Fibroblast of lung (primary cell): Measurements from ENCODE around the gene CAPZA2. TPM values are rescaled to one million over a fixed set of nuclear protein-coding genes. Genes with fewer than 3 reads are reported as not detected.
A peak's percentile ranks its signal among the peaks of the same experiment; 100 is the strongest.

Experiments used
- DNase-seq, 2 donors: peaks; one replicate each; pipeline versions ENCODE4 v3.0.0 to v3.0.0-alpha.2; 2010; ENCODE audit warnings: low read depth in 2 of 2
- H2AFZ ChIP-seq: 2 replicates; pipeline ENCODE4 v1.5.1; 2012; ENCODE audit warnings: low read length, control low read depth, inconsistent platforms
- H3K27ac ChIP-seq: 2 replicates; pipeline ENCODE4 v1.5.1; 2011; ENCODE audit warnings: low read length, control low read depth; ENCODE audit not compliant: insufficient read depth
- H3K27me3 ChIP-seq: 2 replicates; pipeline ENCODE4 v1.5.1; 2011; ENCODE audit warnings: mild to moderate bottlenecking, low read length; ENCODE audit not compliant: control insufficient read depth, insufficient read depth
- H3K36me3 ChIP-seq: 2 replicates; pipeline ENCODE4 v1.5.1; 2011; ENCODE audit warnings: low read length; ENCODE audit not compliant: control insufficient read depth, insufficient read depth
- H3K4me1 ChIP-seq: 2 replicates; pipeline ENCODE4 v1.5.1; 2011; ENCODE audit warnings: low read length; ENCODE audit not compliant: control insufficient read depth, insufficient read depth; ENCODE audit errors: extremely low read depth
- H3K4me2 ChIP-seq: 2 replicates; pipeline ENCODE4 v1.5.1; 2011; ENCODE audit warnings: low read length, control low read depth; ENCODE audit not compliant: insufficient read depth; ENCODE audit errors: extremely low read depth
- H3K4me3 ChIP-seq, 4 experiments: fragments of 200-600 bp in 1 of 4; sonication (generic) in 1 of 4; replicated peaks in 1 of 4; 2 replicates each; pipeline ENCODE4 v1.5.1; 2011 to 2016; ENCODE audit warnings: low read length in 4 of 4, low read depth in 3 of 4, mild to moderate bottlenecking in 3 of 4, control low read depth in 2 of 4, inconsistent platforms in 1 of 4, mixed read lengths in 1 of 4; ENCODE audit not compliant: insufficient read depth in 1 of 4; ENCODE audit errors: control extremely low read depth in 1 of 4
- H3K79me2 ChIP-seq: 2 replicates; pipeline ENCODE4 v1.5.1; 2012; ENCODE audit warnings: mild to moderate bottlenecking, low read length, inconsistent platforms; ENCODE audit not compliant: control insufficient read depth, insufficient read depth
- H3K9ac ChIP-seq: 2 replicates; pipeline ENCODE4 v1.5.1; 2011; ENCODE audit warnings: mild to moderate bottlenecking, low read length, control low read depth; ENCODE audit not compliant: insufficient read depth
- H3K9me3 ChIP-seq: 2 replicates; pipeline ENCODE4 v1.5.1; 2012; ENCODE audit warnings: low read depth, low read length; ENCODE audit not compliant: control insufficient read depth, insufficient read depth
- H4K20me1 ChIP-seq: 2 replicates; pipeline ENCODE4 v1.5.1; 2011; ENCODE audit warnings: low read length; ENCODE audit not compliant: control insufficient read depth, insufficient read depth; ENCODE audit errors: extremely low read depth
- CTCF ChIP-seq, 2 donors: IDR thresholded peaks in 1 of 2; conservative IDR thresholded peaks in 1 of 2; 1 replicate in 1 of 2; 2 replicates in 1 of 2; pipeline ENCODE4 v1.5.1; 2011 to 2012; ENCODE audit warnings: low read length in 2 of 2, control low read depth in 1 of 2, inconsistent platforms in 1 of 2, low read depth in 1 of 2, mild to moderate bottlenecking in 1 of 2
- EZH2 ChIP-seq: IDR thresholded peaks from 2 replicates; pipeline ENCODE4 v1.5.1; 2012; ENCODE audit warnings: low read length, control low read depth, mild to moderate bottlenecking; ENCODE audit errors: missing control alignments
- polyA plus RNA-seq, 2 donors: library from polyadenylated mRNA; depleted of rRNA in 1 of 2; stranded (reverse) in 1 of 2; unstranded in 1 of 2; fragments of >200 nt; gene quantifications; 2 replicates each; pipeline ENCODE4 v1.2.1, GENCODE V29; 2011 to 2012; ENCODE audit warnings: missing spikeins in 1 of 2
- total RNA-seq: library from RNA; depleted of rRNA; stranded (reverse); fragments of >200 nt; gene quantifications from 2 replicates; pipeline ENCODE4 v1.2.1, GENCODE V29; 2014

The CAPZA2 gene
- total and polyA plus RNA-seq, 2 donors (not counting 1 experiment from before 2014, with no cell fraction given) = 123 to 205 TPM

- no peak for DNase-seq
- Histone ChIP-seq H3K4me2 (no peak overlapping the region), H3K79me2 (no peaks in the 10 kb centered on the region), H3K27me3 (no peaks in the 10 kb centered on the region), H3K9me3 (no peaks in the 10 kb centered on the region), H4K20me1 (no peaks in the 10 kb centered on the region), H3K36me3 (no peaks in the 10 kb centered on the region), H2AFZ (no peak overlapping the region), H3K4me3 (no peak overlapping the region), H3K27ac (no peak overlapping the region), H3K4me1 (no peaks in the 10 kb centered on the region), H3K9ac (no peak overlapping the region)
- TF ChIP-seq CTCF (conservative IDR thresholded peaks at IDR 0.05 in 1 of 2, IDR thresholded peaks at IDR 0.05 in 1 of 2; ENCODE audit: low read depth in 1 of 2, low read length in 2 of 2) (no peak), EZH2 (no peak)
Measured at GRCh38 chr7:116940689-116941370, 78.4 kb downstream of the CAPZA2 start.

GRCh38 chr7:116942504-116942903, 80.1 kb downstream of the CAPZA2 start:
- Histone ChIP-seq H4K20me1 (no peaks in the 10 kb centered on the region), H3K4me1 (no peaks in the 10 kb centered on the region), H3K9me3 (no peaks in the 10 kb centered on the region), H3K27ac (no peak overlapping the region), H3K4me3 (no peak overlapping the region), H3K79me2 (no peaks in the 10 kb centered on the region), H2AFZ (no peak overlapping the region), H3K27me3 (no peaks in the 10 kb centered on the region), H3K4me2 (no peak overlapping the region), H3K9ac (no peak overlapping the region), H3K36me3 (no peaks in the 10 kb centered on the region)
- TF ChIP-seq EZH2 (no peak), CTCF (conservative IDR thresholded peaks at IDR 0.05 in 1 of 2, IDR thresholded peaks at IDR 0.05 in 1 of 2; ENCODE audit: low read depth in 1 of 2, low read length in 2 of 2) (no peak)
- no peak for DNase-seq

GRCh38 chr7:116948934-116949333, 86.5 kb downstream of the CAPZA2 start:
- Histone ChIP-seq H3K4me2 (no peak overlapping the region), H3K4me1 (no peaks in the 10 kb centered on the region), H3K9ac (no peak overlapping the region), H3K27ac (no peak overlapping the region), H3K36me3 (no peaks in the 10 kb centered on the region), H3K9me3 (no peaks in the 10 kb centered on the region), H4K20me1 (no peaks in the 10 kb centered on the region), H3K4me3 (no peak overlapping the region), H2AFZ (no peak overlapping the region), H3K27me3 (no peaks in the 10 kb centered on the region), H3K79me2 (no peaks in the 10 kb centered on the region)
- DNase-seq = peak in 1 of 2 donors; percentile 49
- TF ChIP-seq CTCF (conservative IDR thresholded peaks at IDR 0.05 in 1 of 2, IDR thresholded peaks at IDR 0.05 in 1 of 2; ENCODE audit: low read depth in 1 of 2, low read length in 2 of 2) (no peak), EZH2 (no peak)
